ENCODE measurements around the gene TPH2.

The TPH2 gene

GRCh38 chr12:72033991-72034390 lies 95.3 kb downstream of the TPH2 start:
- DNase-seq (ENCODE audit: low read depth): no peak

DNA sequence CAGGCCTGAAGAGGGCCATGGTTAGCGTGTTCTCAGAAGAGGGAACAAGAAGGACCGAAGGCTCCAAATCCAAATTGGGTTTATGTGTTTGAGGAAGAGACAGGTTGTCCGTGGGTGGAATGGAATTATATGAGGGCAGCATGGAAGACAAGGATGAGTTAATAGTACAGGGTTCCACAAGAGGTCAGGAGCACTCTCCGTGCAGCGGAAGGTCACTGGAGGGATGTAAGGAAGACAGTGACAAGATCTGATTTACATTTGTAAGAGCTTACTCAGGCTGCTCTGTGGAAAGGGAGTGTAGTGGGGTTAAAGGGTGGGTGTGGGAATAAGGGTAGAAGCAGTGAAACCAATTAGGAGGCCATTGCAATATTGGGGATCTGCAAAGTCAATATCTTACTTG lies 97.0 kb downstream of the TPH2 start:
- no peak for DNase-seq (ENCODE audit: low read depth)

GRCh38 chr12:72036393-72036792 lies 97.7 kb downstream of the TPH2 start:
- DNase-seq (ENCODE audit: low read depth): no peak

- no peak for DNase-seq (ENCODE audit: low read depth)
These were observed 98.6 kb downstream of the TPH2 start for GRCh38 chr12:72037006-72037795.

GRCh38 chr12:72041811-72042210 lies 103.2 kb downstream of the TPH2 start:
- no peak for DNase-seq (ENCODE audit: low read depth)

DNA sequence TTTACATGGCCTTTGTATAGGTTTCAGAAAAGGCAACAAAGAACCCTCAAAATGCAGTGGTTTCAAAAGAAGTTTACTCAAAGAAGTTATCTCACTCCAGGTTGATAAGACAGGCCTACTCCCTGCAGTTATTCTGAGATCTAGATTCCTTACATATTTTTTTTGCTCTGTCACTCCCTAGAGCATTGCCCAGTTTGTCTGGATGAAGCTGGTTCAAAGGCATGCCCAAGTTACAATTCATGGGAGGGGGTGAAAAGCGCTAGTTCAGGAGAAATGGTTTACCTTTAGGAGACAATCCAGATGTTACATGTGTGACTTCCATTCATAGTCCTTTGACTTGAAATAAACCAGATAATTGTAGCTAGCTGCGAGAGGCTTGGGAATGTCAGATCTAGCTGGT lies 115.0 kb downstream of the TPH2 start:
- no peak for DNase-seq (ENCODE audit: low read depth)

GRCh38 chr12:72054511-72054910 lies 115.9 kb downstream of the TPH2 start:
- no peak for DNase-seq (ENCODE audit: low read depth)

DNA sequence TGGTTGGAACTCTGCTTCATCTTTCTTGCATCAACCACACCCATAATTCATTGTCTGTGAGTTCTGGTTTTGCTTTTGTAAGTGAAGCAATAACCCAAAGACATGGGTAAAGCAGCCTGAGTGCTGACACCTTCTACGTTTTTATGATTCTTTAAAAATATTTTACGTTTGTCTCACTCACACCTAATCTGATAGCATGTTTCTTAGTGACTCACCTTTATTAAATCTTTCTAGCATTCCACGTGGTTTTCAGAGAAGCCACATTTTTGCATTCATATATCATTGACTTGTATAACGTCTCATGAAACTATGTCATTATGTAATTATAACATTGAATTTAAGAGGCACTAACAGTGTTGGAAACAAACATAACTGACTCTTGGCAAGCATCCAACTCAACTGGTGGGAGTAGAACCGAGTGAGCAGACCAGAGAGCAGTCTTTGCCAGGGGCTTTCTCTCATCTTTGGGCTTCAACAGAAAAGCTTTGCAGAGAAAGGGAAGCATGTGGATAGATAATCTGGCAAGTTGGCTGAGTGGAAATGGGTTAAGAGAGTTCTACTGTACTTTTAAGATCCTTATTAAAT lies 118.8 kb downstream of the TPH2 start:
- no peak for DNase-seq (ENCODE audit: low read depth)

- DNase-seq (ENCODE audit: low read depth): no peak
These were observed 124.4 kb downstream of the TPH2 start for GRCh38 chr12:72063073-72063472.

- no peak for DNase-seq (ENCODE audit: low read depth)
These were observed 132.4 kb downstream of the TPH2 start for GRCh38 chr12:72071030-72071429.

DNA sequence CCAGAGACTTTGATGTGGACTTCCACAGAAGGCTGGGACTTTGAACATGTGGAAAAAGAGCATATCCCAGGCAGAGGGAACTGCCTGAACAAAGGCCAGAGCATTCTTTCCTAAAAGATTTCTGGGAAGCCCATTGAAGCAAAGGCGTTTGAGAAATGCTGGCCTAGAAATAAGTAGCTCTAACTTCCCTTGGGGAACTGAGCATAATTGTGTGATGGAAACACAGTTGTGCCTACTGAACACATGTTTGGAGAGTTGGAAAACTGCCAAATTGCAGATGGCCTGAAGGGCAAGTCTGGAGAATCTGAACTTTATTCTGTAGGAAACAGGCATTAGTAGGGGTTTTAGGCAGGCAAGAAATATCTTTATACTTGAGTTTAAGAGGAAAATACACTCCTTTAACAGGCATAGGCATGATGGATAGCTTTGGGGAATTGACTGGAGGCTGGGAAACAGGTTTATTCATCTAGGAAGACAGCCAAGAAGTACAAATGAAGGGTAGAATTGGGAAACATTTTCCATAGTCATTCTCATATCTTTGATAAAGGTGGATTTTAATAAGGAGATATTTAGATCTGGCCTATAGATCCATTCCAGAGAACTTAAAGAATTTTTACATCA lies 134.1 kb downstream of the TPH2 start:
- no peak for DNase-seq (ENCODE audit: low read depth)

DNA sequence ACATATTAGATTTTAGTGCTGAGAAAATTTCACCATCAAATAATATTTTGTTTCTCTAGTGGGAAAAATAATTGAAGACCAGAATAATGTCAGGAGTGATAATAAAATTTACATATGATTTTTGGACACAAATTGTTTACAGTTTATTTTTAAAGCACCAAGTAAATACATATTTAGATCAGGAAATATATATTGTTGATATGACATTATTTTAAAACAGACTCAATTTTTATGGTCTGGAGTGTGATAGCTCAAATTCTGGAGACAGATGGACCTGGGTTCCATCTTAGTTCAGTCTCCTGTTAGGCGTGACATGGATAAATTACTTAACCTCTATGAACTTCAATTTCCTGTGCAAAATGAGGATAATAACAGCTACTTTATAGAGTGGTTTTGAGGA lies 135.4 kb downstream of the TPH2 start:
- no peak for DNase-seq (ENCODE audit: low read depth)

GRCh38 chr12:72074956-72075355 lies 136.3 kb downstream of the TPH2 start:
- DNase-seq (ENCODE audit: low read depth): no peak

GRCh38 chr12:72075401-72075800 lies 136.8 kb downstream of the TPH2 start:
- DNase-seq (ENCODE audit: low read depth): no peak

- no peak for DNase-seq (ENCODE audit: low read depth)
These were observed 137.4 kb downstream of the TPH2 start for GRCh38 chr12:72075891-72076557.

GRCh38 chr12:72076558-72076915 lies 137.9 kb downstream of the TPH2 start:
- no peak for DNase-seq (ENCODE audit: low read depth)

DNA sequence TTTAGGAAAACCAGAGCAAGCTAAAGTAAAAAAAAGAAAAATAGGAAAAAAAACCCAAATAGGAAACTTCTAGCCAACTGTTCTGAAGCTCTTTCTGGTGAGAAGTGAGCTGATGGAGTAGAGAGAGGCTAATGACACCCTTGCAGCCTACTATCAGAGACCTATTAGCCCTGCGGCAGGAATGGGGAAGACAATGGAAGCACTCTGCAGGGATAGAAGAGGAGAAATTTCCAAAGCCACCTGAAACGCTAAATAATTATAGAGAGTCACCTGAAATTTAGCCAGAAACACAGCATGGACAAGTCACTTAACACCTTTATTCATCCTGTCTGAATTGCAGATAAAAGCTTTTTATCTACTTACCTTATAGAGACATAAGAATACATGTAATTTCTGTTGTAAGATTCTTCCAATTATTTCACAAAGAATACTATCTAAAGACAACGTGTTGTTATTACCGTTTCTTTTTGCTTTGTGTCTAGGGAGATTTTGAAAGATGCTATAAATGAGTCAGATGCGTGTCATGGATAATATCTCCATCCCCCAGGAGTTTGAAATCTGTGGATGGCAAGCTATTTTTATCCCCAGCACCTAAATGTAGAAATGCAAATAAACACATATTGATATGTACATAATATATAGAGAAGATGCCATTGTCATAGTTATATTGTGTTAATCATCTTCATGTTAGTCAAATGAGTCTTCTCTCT lies 138.6 kb downstream of the TPH2 start:
- no peak for DNase-seq (ENCODE audit: low read depth)

DNA sequence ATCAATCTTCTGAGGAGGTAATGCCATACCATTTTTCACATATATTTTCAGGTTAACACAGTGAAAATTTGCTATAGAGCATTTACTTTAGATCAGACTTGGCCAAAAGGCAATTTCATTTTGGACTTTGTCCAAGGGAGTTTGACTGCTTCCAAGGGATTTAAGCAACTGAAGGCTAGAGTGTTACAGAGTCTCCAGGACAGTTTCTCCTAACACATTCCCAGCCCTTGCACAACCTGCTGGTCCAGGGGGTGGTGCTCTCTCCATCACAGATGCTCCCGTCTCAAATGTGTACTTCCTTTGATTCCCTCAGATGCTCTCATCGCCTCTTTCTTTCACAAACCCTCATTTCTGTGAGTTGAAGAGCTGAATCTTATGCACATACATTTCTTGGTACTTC lies 143.1 kb downstream of the TPH2 start:
- DNase-seq (ENCODE audit: low read depth): no peak
